ENCODE data around the gene NCOR2. TPM values are rescaled to one million over a fixed set of nuclear protein-coding genes. Genes with fewer than 3 reads are reported as not detected.
A peak's percentile ranks its signal among the peaks of the same experiment; 100 is the strongest.

The NCOR2 gene
- total RNA-seq, 4 donors from 2014 or later = 105 to 330 (median 148) TPM

- DNase-seq = no peak
- Histone ChIP-seq H3K27ac (peak overlapping the region in 2 of 4 donors; percentile 35 to 61), H3K36me3 (no peaks in the 10 kb centered on the region), H3K9me3 (no peaks in the 10 kb centered on the region), H3K4me1 (peaks cover 0 to 65% (median 20%) of the 10 kb centered on the region in 4 donors), H3K4me3 (no peak overlapping the region), H3K27me3 (no peaks in the 10 kb centered on the region)
- TF ChIP-seq CTCF (IDR thresholded peaks at IDR 0.05) = no peak
- TF ChIP-seq POLR2A (IDR thresholded peaks at IDR 0.05) = no peak
Measured at GRCh38 chr12:124550123-124551089, 17.0 kb downstream of the NCOR2 start.

- H3K9me3 ChIP-seq = no peaks in the 10 kb centered on the region
- peak overlapping the region in 1 of 4 donors; percentile 61 for H3K27ac ChIP-seq
- no peak for DNase-seq
- H3K4me1 ChIP-seq = peaks cover 0 to 65% (median 22%) of the 10 kb centered on the region in 4 donors
- no peaks in the 10 kb centered on the region for H3K36me3 ChIP-seq
- H3K27me3 ChIP-seq = no peaks in the 10 kb centered on the region
- H3K4me3 ChIP-seq = no peak overlapping the region
- TF ChIP-seq POLR2A (IDR thresholded peaks at IDR 0.05) (no peak), CTCF (IDR thresholded peaks at IDR 0.05) (no peak)
Measured at GRCh38 chr12:124549629-124550028, 17.8 kb downstream of the NCOR2 start.

GRCh38 chr12:124548854-124549378 is 18.5 kb downstream of the NCOR2 start:
- TF ChIP-seq CTCF (IDR thresholded peaks at IDR 0.05) (no peak), POLR2A (IDR thresholded peaks at IDR 0.05) (no peak)
- H3K9me3 ChIP-seq = no peaks in the 10 kb centered on the region
- H3K4me1 ChIP-seq = peaks cover 0 to 67% (median 28%) of the 10 kb centered on the region in 4 donors
- DNase-seq = no peak
- no peaks in the 10 kb centered on the region for H3K36me3 ChIP-seq
- H3K27me3 ChIP-seq = no peaks in the 10 kb centered on the region
- peak overlapping the region in 3 of 4 donors; percentile 9 to 61 (median 49) for H3K27ac ChIP-seq
- no peak overlapping the region for H3K4me3 ChIP-seq

- H3K27ac ChIP-seq = no peak overlapping the region
- H3K27me3 ChIP-seq = no peaks in the 10 kb centered on the region
- no peak for DNase-seq
- no peaks in the 10 kb centered on the region for H3K36me3 ChIP-seq
- H3K9me3 ChIP-seq = no peaks in the 10 kb centered on the region
- TF ChIP-seq CTCF (IDR thresholded peaks at IDR 0.05) = no peak
- TF ChIP-seq POLR2A (IDR thresholded peaks at IDR 0.05) = no peak
- no peak overlapping the region for H3K4me3 ChIP-seq
- H3K4me1 ChIP-seq = peaks cover 0 to 80% (median 38%) of the 10 kb centered on the region in 4 donors
Measured at GRCh38 chr12:124547626-124548025, 19.8 kb downstream of the NCOR2 start.

GRCh38 chr12:124545508-124546418 is 21.6 kb downstream of the NCOR2 start:
- H3K27me3 ChIP-seq = no peaks in the 10 kb centered on the region
- TF ChIP-seq POLR2A (IDR thresholded peaks at IDR 0.05) (no peak), CTCF (IDR thresholded peaks at IDR 0.05) (no peak)
- H3K9me3 ChIP-seq = no peaks in the 10 kb centered on the region
- H3K36me3 ChIP-seq = no peaks in the 10 kb centered on the region
- DNase-seq = peak in 2 of 3 donors; percentile 58 to 67
- H3K27ac ChIP-seq = peak overlapping the region in 3 of 4 donors; percentile 13 to 46 (median 46)
- H3K4me3 ChIP-seq = peak overlapping the region in 2 of 4 donors; percentile 1 to 16
- peaks cover 0 to 73% (median 33%) of the 10 kb centered on the region in 4 donors for H3K4me1 ChIP-seq
